ENCODE data around the gene SPECC1L.

DNA sequence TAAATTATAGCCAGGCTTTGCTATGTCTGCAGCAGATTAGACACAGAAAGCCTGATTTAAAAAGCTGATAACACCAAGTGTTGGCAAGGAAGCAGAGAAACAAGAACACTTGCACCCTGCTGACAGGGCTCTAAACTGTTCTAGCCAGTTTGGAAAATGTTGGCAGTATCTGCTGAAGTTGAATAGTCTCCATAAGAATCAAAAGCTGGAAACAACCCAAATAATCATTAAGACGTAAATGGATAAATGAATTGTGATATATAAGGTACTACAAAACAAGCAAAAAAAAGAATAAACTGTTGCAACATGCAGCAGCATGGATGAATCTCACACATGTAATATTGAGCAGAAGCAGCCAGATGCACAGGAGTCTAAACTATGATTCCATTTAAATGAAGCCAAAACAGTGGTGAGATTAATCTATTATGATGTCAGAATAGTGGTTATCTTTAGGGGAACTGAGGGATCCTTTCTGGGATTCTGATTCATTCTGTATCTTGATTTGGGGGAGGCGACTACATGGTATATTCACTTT is 116.4 kb downstream of the SPECC1L start:
- TF ChIP-seq, protein P1, sequence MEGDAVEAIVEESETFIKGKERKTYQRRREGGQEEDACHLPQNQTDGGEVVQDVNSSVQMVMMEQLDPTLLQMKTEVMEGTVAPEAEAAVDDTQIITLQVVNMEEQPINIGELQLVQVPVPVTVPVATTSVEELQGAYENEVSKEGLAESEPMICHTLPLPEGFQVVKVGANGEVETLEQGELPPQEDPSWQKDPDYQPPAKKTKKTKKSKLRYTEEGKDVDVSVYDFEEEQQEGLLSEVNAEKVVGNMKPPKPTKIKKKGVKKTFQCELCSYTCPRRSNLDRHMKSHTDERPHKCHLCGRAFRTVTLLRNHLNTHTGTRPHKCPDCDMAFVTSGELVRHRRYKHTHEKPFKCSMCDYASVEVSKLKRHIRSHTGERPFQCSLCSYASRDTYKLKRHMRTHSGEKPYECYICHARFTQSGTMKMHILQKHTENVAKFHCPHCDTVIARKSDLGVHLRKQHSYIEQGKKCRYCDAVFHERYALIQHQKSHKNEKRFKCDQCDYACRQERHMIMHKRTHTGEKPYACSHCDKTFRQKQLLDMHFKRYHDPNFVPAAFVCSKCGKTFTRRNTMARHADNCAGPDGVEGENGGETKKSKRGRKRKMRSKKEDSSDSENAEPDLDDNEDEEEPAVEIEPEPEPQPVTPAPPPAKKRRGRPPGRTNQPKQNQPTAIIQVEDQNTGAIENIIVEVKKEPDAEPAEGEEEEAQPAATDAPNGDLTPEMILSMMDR (IDR thresholded peaks at IDR 0.05) = no peak
- TF ChIP-seq POLR2A (IDR thresholded peaks at IDR 0.05) = no peak
- TF ChIP-seq EP300 (IDR thresholded peaks at IDR 0.05) = no peak

Data from tibial nerve (tissue), 4 donors.